Psoas muscle (tissue), 8 donors: Measurements from ENCODE around the gene CLIC5. TPM values are rescaled to one million over a fixed set of nuclear protein-coding genes. Genes with fewer than 3 reads are reported as not detected.

ENCODE experiments used
- ATAC-seq, 4 donors: fragments of 200-7000 bp; cut with Tn5 transposase; one replicate each; pipeline ENCODE4 v1.9.1; 2020; ENCODE audit warnings: moderate library complexity in 3 of 4, mild to moderate bottlenecking in 2 of 4
- DNase-seq, 2 donors: peaks; one replicate each; pipeline ENCODE4 v3.0.0-alpha.2; 2020
- H3K27ac ChIP-seq: fragments of 200-600 bp; one replicate; pipeline ENCODE4 v1.8.0; 2022
- H3K27me3 ChIP-seq, 3 donors: fragments of 200-600 bp in 1 of 3; one replicate each; pipeline versions ENCODE4 v1.6.1 to v1.8.0; 2013 to 2022; ENCODE audit warnings: low read length in 2 of 3, mild to moderate bottlenecking in 2 of 3, moderate library complexity in 1 of 3; ENCODE audit not compliant: insufficient read depth in 3 of 3
- H3K36me3 ChIP-seq, 2 donors: fragments of 200-600 bp in 1 of 2; one replicate each; pipeline versions ENCODE4 v1.6.1 to v1.8.0; 2013 to 2022; ENCODE audit warnings: low read depth in 1 of 2, mild to moderate bottlenecking in 1 of 2, moderate library complexity in 1 of 2; ENCODE audit not compliant: insufficient read depth in 1 of 2
- H3K4me1 ChIP-seq: fragments of 200-600 bp; one replicate; pipeline ENCODE4 v1.8.0; 2022
- H3K4me3 ChIP-seq: fragments of 200-600 bp; one replicate; pipeline ENCODE4 v1.8.0; 2022; ENCODE audit warnings: mild to moderate bottlenecking
- H3K9me3 ChIP-seq: fragments of 200-600 bp; one replicate; pipeline ENCODE4 v1.8.0; 2022
- CTCF ChIP-seq: fragments of 200-600 bp; IDR thresholded peaks from one replicate; pipeline ENCODE4 v1.8.0; 2022; ENCODE audit warnings: antibody characterized with exemption
- WGBS, 3 donors: extraction: QIAGEN DNeasy Blood & Tissue Kit; methylation state at CpG; one replicate each; pipeline versions ENCODE4 v1.1.6 to v1.1.7; 2013; 5-methylcytosine and 5-hydroxymethylcytosine counted together
- intact Hi-C, 2 donors: fragments of 100-400 bp; cut with DNase I; formaldehyde crosslinking; loops; one replicate each; pipeline versions ENCODE4 v1.11.0 to v1.14.2; 2022
- polyA plus RNA-seq, 3 donors: library from polyadenylated mRNA; stranded (reverse); fragments of 200-250 nt; gene quantifications; one replicate each; pipeline ENCODE4 v1.2.3, GENCODE V29; 2013
- total RNA-seq, 4 donors: library from RNA; stranded (reverse); fragmentation: NEBNext Ultra II Directional in 2 of 4; extraction: Animal tissue kit (Norgen Biotek cat#: 25700) in 2 of 4; gene quantifications; one replicate each; pipeline versions ENCODE4 v1.2.1 to v1.2.4, GENCODE V29; 2021 to 2023
- donor health status: healthy with polysubstance abuse.
- donor health status: DM: no; HTN: no; CAD: no; lungs with moderate emphysema.
- donor health status: Bipolar disorder and iron deficiency.
- donor health status: healthy.
- donor health status: DM: yes; HTN: yes; CAD: no.
- donor health status: DM: no; HTN: no; CAD: no.
- donor health status: DM: no; HTN: no; CAD: no.
- donor health status: DM: yes; HTN: yes; CAD: no.

Gene CLIC5
- total and polyA plus RNA-seq, 7 donors, result 30.2 to 285 (median 166) TPM

GRCh38 chr6:45952546-45952945 lies 63.1 kb downstream of the CLIC5 start:
- ATAC-seq (no peak), DNase-seq (no peak)
- Histone ChIP-seq H3K27me3 (no peaks in the 10 kb centered on the region), H3K9me3 (no peaks in the 10 kb centered on the region), H3K4me3 (no peak overlapping the region), H3K36me3 (peaks cover 0 to 50% of the 10 kb centered on the region in 2 donors), H3K4me1 (peaks cover 77% of the 10 kb centered on the region), H3K27ac (peak overlapping the region; percentile 46)
- intact Hi-C loops, result loop anchor here in 1 of 2 donors (5.0 kb wide), 1 partner anchor 35 kb away; no protein-coding TSS in a partner anchor
- no peak for TF ChIP-seq CTCF
- 77 to 85% (median 81%) methylated on average over 3 of the region's 3 CpGs for WGBS, 3 donors

- no peak overlapping the region for H3K4me3 ChIP-seq
- H3K36me3 ChIP-seq, result peaks cover 0 to 54% of the 10 kb centered on the region in 2 donors
- intact Hi-C loops, result loop anchor here in 1 of 2 donors (5.0 kb wide), 1 partner anchor 35 kb away; no protein-coding TSS in a partner anchor
- TF ChIP-seq CTCF, result no peak
- H3K27me3 ChIP-seq, result no peaks in the 10 kb centered on the region
- WGBS, 3 donors, result 24 to 47% (median 29%) methylated on average over 7 of the region's 7 CpGs
- H3K9me3 ChIP-seq, result no peaks in the 10 kb centered on the region
- H3K27ac ChIP-seq, result peak overlapping the region; percentile 46
- peaks cover 77% of the 10 kb centered on the region for H3K4me1 ChIP-seq
- DNase-seq (no peak), ATAC-seq (peak in 3 of 4 donors; percentile 25 to 40 (median 28))
Measured at GRCh38 chr6:45952168-45952529, 63.5 kb downstream of the CLIC5 start.

- no peaks in the 10 kb centered on the region for H3K9me3 ChIP-seq
- no peak for TF ChIP-seq CTCF
- H3K27me3 ChIP-seq, result no peaks in the 10 kb centered on the region
- 43 to 57% (median 44%) methylated on average over 11 of the region's 11 CpGs for WGBS, 3 donors
- ATAC-seq, result no peak
- peaks cover 75% of the 10 kb centered on the region for H3K4me1 ChIP-seq
- DNase-seq, result no peak
- peaks cover 0 to 60% of the 10 kb centered on the region in 2 donors for H3K36me3 ChIP-seq
- H3K27ac ChIP-seq, result peak overlapping the region; percentile 46
- intact Hi-C loops, result loop anchor here in 1 of 2 donors (5.0 kb wide), 1 partner anchor 36 kb away; no protein-coding TSS in a partner anchor
- no peak overlapping the region for H3K4me3 ChIP-seq
Measured at GRCh38 chr6:45951321-45952167, 64.1 kb downstream of the CLIC5 start.

- Histone ChIP-seq H3K4me3 (peak overlapping the region; percentile 12), H3K27ac (peak overlapping the region; percentile 70), H3K9me3 (no peaks in the 10 kb centered on the region), H3K4me1 (peaks cover 78% of the 10 kb centered on the region), H3K27me3 (no peaks in the 10 kb centered on the region), H3K36me3 (peaks cover 0 to 65% of the 10 kb centered on the region in 2 donors)
- WGBS, 3 donors, result 17 to 34% (median 32%) methylated on average over 7 of the region's 7 CpGs
- intact Hi-C loops, result loop anchor here in 1 of 2 donors (5.0 kb wide), 1 partner anchor 63 kb away; no protein-coding TSS in a partner anchor
- no peak for TF ChIP-seq CTCF
- ATAC-seq, result peak; percentile 66 to 78 (median 74)
- no peak for DNase-seq
Measured at GRCh38 chr6:45949256-45949655, 66.4 kb downstream of the CLIC5 start.
